K562 (cell line): ENCODE results near the gene RCSD1. TPM values are rescaled to one million over a fixed set of nuclear protein-coding genes. Genes with fewer than 3 reads are reported as not detected.

Source experiments
- GTF2E2 ChIP-seq: fragments of 200-800 bp; sonication (Bioruptor generic); IDR thresholded peaks from 2 replicates; pipeline ENCODE4 v1.6.1; 2016; ENCODE audit warnings: missing genetic modification characterization, missing compliant biosample characterization
- HMGN3 ChIP-seq: IDR thresholded peaks from 2 replicates; pipeline ENCODE4 v1.6.1; 2011; ENCODE audit warnings: borderline replicate concordance, low read depth, mild to moderate bottlenecking, mixed read lengths, low read length; ENCODE audit not compliant: insufficient read length; ENCODE audit errors: extremely low read depth
- ZNF699 ChIP-seq: fragments of 250-450 bp; sonication (Bioruptor Pico); IDR thresholded peaks from 2 replicates; pipeline ENCODE4 v1.8.0; 2021; ENCODE audit warnings: mild to moderate bottlenecking, moderate library complexity; ENCODE audit not compliant: insufficient replicate concordance
- ZNF830 ChIP-seq: fragments of 250-450 bp; sonication (Bioruptor Pico); IDR thresholded peaks from 2 replicates; pipeline ENCODE4 v1.5.0; 2021; ENCODE audit warnings: mild to moderate bottlenecking
- polyA plus RNA-seq, 8 experiments: library from polyadenylated mRNA; depleted of rRNA in 4 of 8; stranded (reverse) in 5 of 8; unstranded in 3 of 8; fragments of >200 nt; fragmentation: Nextera tagmentation in 2 of 8; fragmentation: Illumina TruSeq in 1 of 8; extraction: Ambion mirVana in 2 of 8; extraction: Trizol in 1 of 8; gene quantifications; 2 replicates each; pipeline versions ENCODE4 v1.2.1 to v1.2.3, GENCODE V29; 2011 to 2014; ENCODE audit warnings: inconsistent platforms in 1 of 8, missing spikeins in 1 of 8
- total RNA-seq, 7 experiments: library from RNA; depleted of rRNA in 6 of 7; stranded (reverse); fragments of >200 nt in 6 of 7; fragmentation: Illumina TruSeq in 2 of 7; extraction: Trizol in 2 of 7; gene quantifications; 2 replicates each; pipeline versions ENCODE4 v1.2.1 to v1.2.3, GENCODE V29; 2011 to 2021; ENCODE audit warnings: low replicate concordance in 1 of 7
- TF ChIP-seq, protein P1 (sequence below): fragments of 450-650 bp; IDR thresholded peaks from 2 replicates; pipeline ENCODE4 v1.7.1; 2018; ENCODE audit warnings: mild to moderate bottlenecking, low read depth; ENCODE audit not compliant: partially characterized antibody
- TF ChIP-seq, protein P2 (sequence below), 2 experiments: fragments of 450-650 bp; formaldehyde crosslinking in 1 of 2; IDR thresholded peaks; 2 replicates each; pipeline versions ENCODE4 v1.4.0 to v1.6.1; 2014 to 2020; ENCODE audit warnings: mild to moderate bottlenecking in 2 of 2, borderline replicate concordance in 1 of 2, low read depth in 1 of 2
- TF ChIP-seq, protein P3 (sequence below): sonication (generic); formaldehyde crosslinking; IDR thresholded peaks from 2 replicates; pipeline ENCODE4 v1.8.1; 2023; ENCODE audit warnings: mild to moderate bottlenecking, missing genetic modification reagents

The RCSD1 gene
- total and polyA plus RNA-seq, 9 of the 15 experiments (the other 6 are each of a cell fraction or from before 2014, with no cell fraction given), result 7.8 to 69.8 (median 45.3) TPM

DNA sequence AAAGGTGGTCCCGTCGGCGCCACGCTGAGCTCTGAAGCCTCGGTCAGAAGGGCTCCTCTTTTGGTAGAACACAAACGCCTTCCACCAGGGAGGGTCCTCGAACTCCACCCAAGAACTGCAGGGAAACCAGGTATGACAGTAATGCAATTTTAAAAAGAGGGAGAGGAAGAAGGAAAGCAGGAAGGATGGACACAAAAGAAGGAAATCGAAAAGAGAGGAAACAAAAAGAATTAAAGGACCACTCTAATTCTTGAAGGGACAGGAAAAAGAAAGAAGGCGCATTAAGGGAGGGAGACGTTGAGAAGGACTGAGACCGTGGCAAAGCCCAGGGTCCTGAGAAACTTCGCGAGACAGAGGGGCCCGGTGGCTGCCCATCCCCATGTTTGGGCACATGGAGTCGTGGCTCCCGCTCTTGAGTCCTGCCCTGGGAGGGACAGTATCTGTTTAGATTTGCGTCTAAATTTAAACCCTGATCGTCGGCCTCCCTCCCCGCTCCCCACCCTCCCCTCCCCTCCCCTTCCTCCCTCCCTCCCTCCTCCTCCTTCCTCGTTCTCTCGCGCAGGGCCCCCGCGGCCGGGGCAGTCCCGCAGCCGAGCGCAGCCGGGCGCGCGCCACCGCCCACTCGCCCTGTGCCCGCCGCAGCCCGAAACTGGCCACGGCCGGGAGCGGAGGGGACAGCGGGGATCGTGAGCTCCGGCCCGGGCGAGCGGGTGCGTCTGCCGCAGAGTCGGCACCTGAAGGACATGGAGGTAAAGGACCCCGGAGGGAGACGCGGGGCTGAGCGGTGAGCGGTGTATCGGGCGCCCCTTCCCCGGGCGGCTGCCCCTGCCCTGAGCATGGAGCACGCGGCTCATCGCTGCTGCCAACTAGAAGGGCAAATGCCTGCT lies at the start of gene RCSD1 (continued):
- TF ChIP-seq, protein P1, sequence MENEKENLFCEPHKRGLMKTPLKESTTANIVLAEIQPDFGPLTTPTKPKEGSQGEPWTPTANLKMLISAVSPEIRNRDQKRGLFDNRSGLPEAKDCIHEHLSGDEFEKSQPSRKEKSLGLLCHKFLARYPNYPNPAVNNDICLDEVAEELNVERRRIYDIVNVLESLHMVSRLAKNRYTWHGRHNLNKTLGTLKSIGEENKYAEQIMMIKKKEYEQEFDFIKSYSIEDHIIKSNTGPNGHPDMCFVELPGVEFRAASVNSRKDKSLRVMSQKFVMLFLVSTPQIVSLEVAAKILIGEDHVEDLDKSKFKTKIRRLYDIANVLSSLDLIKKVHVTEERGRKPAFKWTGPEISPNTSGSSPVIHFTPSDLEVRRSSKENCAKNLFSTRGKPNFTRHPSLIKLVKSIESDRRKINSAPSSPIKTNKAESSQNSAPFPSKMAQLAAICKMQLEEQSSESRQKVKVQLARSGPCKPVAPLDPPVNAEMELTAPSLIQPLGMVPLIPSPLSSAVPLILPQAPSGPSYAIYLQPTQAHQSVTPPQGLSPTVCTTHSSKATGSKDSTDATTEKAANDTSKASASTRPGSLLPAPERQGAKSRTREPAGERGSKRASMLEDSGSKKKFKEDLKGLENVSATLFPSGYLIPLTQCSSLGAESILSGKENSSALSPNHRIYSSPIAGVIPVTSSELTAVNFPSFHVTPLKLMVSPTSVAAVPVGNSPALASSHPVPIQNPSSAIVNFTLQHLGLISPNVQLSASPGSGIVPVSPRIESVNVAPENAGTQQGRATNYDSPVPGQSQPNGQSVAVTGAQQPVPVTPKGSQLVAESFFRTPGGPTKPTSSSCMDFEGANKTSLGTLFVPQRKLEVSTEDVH, result peak; percentile 42
- TF ChIP-seq ZNF830 (CRISPR knock-in tag) (no peak), GTF2E2 (tag) (peak; percentile 90), ZNF699 (CRISPR knock-in tag) (no peak), HMGN3 (peak; percentile 40)
- TF ChIP-seq, protein P2, sequence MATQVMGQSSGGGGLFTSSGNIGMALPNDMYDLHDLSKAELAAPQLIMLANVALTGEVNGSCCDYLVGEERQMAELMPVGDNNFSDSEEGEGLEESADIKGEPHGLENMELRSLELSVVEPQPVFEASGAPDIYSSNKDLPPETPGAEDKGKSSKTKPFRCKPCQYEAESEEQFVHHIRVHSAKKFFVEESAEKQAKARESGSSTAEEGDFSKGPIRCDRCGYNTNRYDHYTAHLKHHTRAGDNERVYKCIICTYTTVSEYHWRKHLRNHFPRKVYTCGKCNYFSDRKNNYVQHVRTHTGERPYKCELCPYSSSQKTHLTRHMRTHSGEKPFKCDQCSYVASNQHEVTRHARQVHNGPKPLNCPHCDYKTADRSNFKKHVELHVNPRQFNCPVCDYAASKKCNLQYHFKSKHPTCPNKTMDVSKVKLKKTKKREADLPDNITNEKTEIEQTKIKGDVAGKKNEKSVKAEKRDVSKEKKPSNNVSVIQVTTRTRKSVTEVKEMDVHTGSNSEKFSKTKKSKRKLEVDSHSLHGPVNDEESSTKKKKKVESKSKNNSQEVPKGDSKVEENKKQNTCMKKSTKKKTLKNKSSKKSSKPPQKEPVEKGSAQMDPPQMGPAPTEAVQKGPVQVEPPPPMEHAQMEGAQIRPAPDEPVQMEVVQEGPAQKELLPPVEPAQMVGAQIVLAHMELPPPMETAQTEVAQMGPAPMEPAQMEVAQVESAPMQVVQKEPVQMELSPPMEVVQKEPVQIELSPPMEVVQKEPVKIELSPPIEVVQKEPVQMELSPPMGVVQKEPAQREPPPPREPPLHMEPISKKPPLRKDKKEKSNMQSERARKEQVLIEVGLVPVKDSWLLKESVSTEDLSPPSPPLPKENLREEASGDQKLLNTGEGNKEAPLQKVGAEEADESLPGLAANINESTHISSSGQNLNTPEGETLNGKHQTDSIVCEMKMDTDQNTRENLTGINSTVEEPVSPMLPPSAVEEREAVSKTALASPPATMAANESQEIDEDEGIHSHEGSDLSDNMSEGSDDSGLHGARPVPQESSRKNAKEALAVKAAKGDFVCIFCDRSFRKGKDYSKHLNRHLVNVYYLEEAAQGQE (IDR thresholded peaks at IDR 0.05; ENCODE audit: borderline replicate concordance), result peak; percentile 34; the same call in 1 of the 2 replicates
- TF ChIP-seq, protein P2 (CRISPR knock-in tag; IDR thresholded peaks at IDR 0.05; ENCODE audit: low read depth), result peak; percentile 70; the same call in 1 of the 2 replicates
- TF ChIP-seq, protein P3, sequence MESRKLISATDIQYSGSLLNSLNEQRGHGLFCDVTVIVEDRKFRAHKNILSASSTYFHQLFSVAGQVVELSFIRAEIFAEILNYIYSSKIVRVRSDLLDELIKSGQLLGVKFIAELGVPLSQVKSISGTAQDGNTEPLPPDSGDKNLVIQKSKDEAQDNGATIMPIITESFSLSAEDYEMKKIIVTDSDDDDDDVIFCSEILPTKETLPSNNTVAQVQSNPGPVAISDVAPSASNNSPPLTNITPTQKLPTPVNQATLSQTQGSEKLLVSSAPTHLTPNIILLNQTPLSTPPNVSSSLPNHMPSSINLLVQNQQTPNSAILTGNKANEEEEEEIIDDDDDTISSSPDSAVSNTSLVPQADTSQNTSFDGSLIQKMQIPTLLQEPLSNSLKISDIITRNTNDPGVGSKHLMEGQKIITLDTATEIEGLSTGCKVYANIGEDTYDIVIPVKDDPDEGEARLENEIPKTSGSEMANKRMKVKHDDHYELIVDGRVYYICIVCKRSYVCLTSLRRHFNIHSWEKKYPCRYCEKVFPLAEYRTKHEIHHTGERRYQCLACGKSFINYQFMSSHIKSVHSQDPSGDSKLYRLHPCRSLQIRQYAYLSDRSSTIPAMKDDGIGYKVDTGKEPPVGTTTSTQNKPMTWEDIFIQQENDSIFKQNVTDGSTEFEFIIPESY (CRISPR knock-in tag), result no peak
